ENCODE data around the gene EME1. TPM values are rescaled to one million over a fixed set of nuclear protein-coding genes. Genes with fewer than 3 reads are reported as not detected.

The EME1 gene
- total and polyA plus RNA-seq, 10 of the 15 experiments (the other 5 are each of a cell fraction or from before 2014, with no cell fraction given) = 13.8 to 40.5 (median 22.0) TPM

- peak; percentile 38 for FAIRE-seq
- SMC1A ChIA-PET (ENCODE audit: uncharacterized antibody, unreplicated experiment) = interaction anchor here (1.5 to 3.3 kb wide), 2 partner anchors 16 to 28 kb away, joined by 4 to 17 read pairs; no protein-coding TSS in a partner anchor
- RAD21 ChIA-PET (ENCODE audit: unreplicated experiment) = interaction anchor here (0.8 to 1.6 kb wide), 8 partner anchors 16 to 176 kb away, joined by 3 to 6 read pairs (median 4); partner anchors contain the start of genes COL1A1 and LRRC59
- TF ChIP-seq YY1 (IDR thresholded peaks at IDR 0.05; ENCODE audit: low read depth, low read length) (peak; percentile 82), CHD4 (IDR thresholded peaks at IDR 0.05) (no peak), RAD51 (IDR thresholded peaks at IDR 0.05) (no peak), CHD2 (IDR thresholded peaks at IDR 0.05; ENCODE audit: borderline replicate concordance, low read depth, low read length) (0 out of 2 replicates have a peak, but pooled peaks have one; percentile 38), RAD21 (IDR thresholded peaks at IDR 0.05; ENCODE audit: insufficient read depth, low read depth, low read length) (no peak), POLR2A (IDR thresholded peaks at IDR 0.05; ENCODE audit: low read depth, low read length) (peak; percentile 99), ZSCAN29 (IDR thresholded peaks at IDR 0.05) (0 out of 2 replicates have a peak, but pooled peaks have one; percentile 14), DPF2 (IDR thresholded peaks at IDR 0.05) (peak; percentile 72), HDAC2 (IDR thresholded peaks at IDR 0.05) (no peak), ZNF217 (IDR thresholded peaks at IDR 0.05) (peak; percentile 57; the same call in 1 of the 2 replicates), MLLT1 (IDR thresholded peaks at IDR 0.05) (peak; percentile 72), MEF2B (IDR thresholded peaks at IDR 0.05; ENCODE audit: partially characterized antibody, poor library complexity, severe bottlenecking) (peak; percentile 38), RELB (IDR thresholded peaks at IDR 0.05; ENCODE audit: low read depth) (no peak), TAF1 (IDR thresholded peaks at IDR 0.05; ENCODE audit: borderline replicate concordance, low read depth, low read length) (peak; percentile 73; the same call in 1 of the 2 replicates), MYC (IDR thresholded peaks at IDR 0.05; ENCODE audit: insufficient read depth, insufficient read length, insufficient replicate concordance, low read length, severe bottlenecking) (no peak), BCLAF1 (IDR thresholded peaks at IDR 0.05) (no peak), GABPA (IDR thresholded peaks at IDR 0.05; ENCODE audit: low read depth) (no peak)
Observed at GRCh38 chr17:50345432-50346312, 27.4 kb upstream of the EME1 start, which contains the start of gene XYLT2. Gene XYLT2, plus strand, starts transcription at chr17:50346126. Its CDS starts 15 bp downstream, at chr17:50346141.

More at GRCh38 chr17:50345432-50346312, 27.4 kb upstream of the EME1 start, which contains the start of gene XYLT2:
- intact Hi-C loops (cut with micrococcal nuclease; ENCODE audit: unreplicated experiment) (loop anchor here (1.0 to 5.0 kb wide), 3 partner anchors 38 to 145 kb away; partner anchors contain the start of gene RSAD1), in situ Hi-C loops (cut with MboI) (no loop called here)
- 8% methylated on average over 54 of the region's 87 CpGs for WGBS (ENCODE audit: insufficient coverage, insufficient replicate concordance, low lambda C conversion rate, missing lambda C conversion rate)
- Histone ChIP-seq H3K27ac (ENCODE audit: control insufficient read depth, insufficient read depth) (peak within 1 kb of the TSS; percentile 59), H3K4me1 (ENCODE audit: control insufficient read depth, insufficient read depth, low read length) (peaks cover 3% of the 10 kb centered on the region), H3K27me3 (replicated peaks in 1 of 2; ENCODE audit: control insufficient read depth in 2 of 2, insufficient read depth in 2 of 2, low read length in 1 of 2) (no peaks in the 10 kb centered on the region), H3K79me2 (ENCODE audit: control insufficient read depth, insufficient read depth, low read length) (peaks cover 5% of the 10 kb centered on the region), H3K9me3 (replicated peaks; ENCODE audit: control insufficient read depth, insufficient read depth, low read length) (no peaks in the 10 kb centered on the region; the same call in 2 of the 3 replicates), H3K36me3 (ENCODE audit: control insufficient read depth in 2 of 2, insufficient read depth in 2 of 2, low read length in 1 of 2) (no peaks in the 10 kb centered on the region; a peak in 2 of 4 replicates), H3K4me2 (ENCODE audit: control insufficient read depth, insufficient read depth) (peak within 1 kb of the TSS; percentile 96), H2AFZ (ENCODE audit: control insufficient read depth, low read depth, low read length) (peak within 1 kb of the TSS; percentile 94), H3K4me3 (peak within 1 kb of the TSS; percentile 85), H4K20me1 (ENCODE audit: control insufficient read depth, insufficient read depth) (no peaks in the 10 kb centered on the region), H3K9ac (ENCODE audit: control insufficient read depth, insufficient read depth, low read length) (peak within 1 kb of the TSS; percentile 83)
- DNase-seq (ENCODE audit: low read depth, low spot score) (no peak), ATAC-seq (peak; percentile 90)
- ChIA-PET CTCF (interaction anchor here (1.2 to 8.0 kb wide), 7 partner anchors 11 to 252 kb away, joined by 3 to 68 read pairs (median 4); partner anchors contain the start of gene LRRC59), POLR2A (interaction anchor here (0.7 to 1.2 kb wide), 8 partner anchors 9 to 194 kb away, joined by 3 to 6 read pairs (median 4); partner anchors contain the start of gene EME1)
- BruUV-seq (replicated peaks) = no TSS peak

All from GM12878 (cell line).